AG09319 (cell line): ENCODE measurements around the gene AKAP5.
A peak's percentile ranks its signal among the peaks of the same experiment; 100 is the strongest.

Experiments used
- DNase-seq: peaks from one replicate; pipeline ENCODE4 v3.0.0-alpha.2; 2010; ENCODE audit warnings: low read depth; ENCODE audit errors: extremely low read depth
- CTCF ChIP-seq: IDR thresholded peaks from 2 replicates; pipeline ENCODE4 v1.5.1; 2011; ENCODE audit warnings: low read depth, mild to moderate bottlenecking, inconsistent platforms, low read length, moderate library complexity

Gene AKAP5

DNA sequence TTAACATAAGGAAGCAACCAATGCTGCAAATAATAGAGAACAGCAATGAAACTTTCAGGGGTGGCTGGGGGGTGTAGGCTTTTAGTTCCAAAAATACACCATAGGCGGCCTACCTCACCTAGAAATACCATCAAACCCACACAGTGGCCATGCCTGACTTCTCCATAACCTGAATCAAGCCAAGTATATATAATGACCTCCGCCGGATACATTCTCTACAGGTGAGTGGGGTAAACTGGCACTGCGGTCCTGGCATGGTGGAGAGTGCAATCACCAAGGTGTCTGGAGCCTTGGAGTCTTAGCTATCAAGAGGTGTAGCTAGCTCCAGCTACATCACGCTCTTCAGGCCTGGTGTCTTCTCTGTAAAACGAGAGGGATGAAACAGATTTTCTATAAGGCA, 37.2 kb downstream of the AKAP5 start:
- no peak for DNase-seq
- TF ChIP-seq CTCF, result no peak

DNA sequence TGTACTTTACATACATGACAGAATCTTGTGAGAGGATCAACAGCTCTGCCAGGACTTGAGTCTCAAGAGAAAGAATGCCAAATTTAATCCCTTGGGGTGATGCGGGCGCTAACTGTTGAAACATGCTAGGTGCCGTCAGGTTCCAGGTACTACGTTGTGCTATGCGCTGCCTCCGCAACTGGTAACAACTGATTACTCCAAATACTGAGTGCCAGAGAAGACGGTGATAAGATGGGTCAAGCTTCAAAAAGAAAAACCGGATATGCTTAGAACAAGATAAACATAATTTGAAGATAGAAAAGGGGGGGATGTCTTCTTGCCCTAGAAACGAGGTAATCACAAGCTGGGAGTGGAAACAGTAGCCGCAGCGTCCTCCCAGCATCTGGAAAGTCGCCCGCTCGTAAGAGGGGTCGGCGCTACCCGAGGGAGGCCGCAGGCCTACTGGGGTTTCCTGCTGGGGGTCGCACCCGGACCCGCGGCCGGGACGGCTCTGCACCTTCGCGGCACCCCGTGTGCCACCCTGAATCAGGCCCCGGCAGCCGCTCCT, 37.7 kb downstream of the AKAP5 start:
- DNase-seq, result no peak
- no peak for TF ChIP-seq CTCF

DNA sequence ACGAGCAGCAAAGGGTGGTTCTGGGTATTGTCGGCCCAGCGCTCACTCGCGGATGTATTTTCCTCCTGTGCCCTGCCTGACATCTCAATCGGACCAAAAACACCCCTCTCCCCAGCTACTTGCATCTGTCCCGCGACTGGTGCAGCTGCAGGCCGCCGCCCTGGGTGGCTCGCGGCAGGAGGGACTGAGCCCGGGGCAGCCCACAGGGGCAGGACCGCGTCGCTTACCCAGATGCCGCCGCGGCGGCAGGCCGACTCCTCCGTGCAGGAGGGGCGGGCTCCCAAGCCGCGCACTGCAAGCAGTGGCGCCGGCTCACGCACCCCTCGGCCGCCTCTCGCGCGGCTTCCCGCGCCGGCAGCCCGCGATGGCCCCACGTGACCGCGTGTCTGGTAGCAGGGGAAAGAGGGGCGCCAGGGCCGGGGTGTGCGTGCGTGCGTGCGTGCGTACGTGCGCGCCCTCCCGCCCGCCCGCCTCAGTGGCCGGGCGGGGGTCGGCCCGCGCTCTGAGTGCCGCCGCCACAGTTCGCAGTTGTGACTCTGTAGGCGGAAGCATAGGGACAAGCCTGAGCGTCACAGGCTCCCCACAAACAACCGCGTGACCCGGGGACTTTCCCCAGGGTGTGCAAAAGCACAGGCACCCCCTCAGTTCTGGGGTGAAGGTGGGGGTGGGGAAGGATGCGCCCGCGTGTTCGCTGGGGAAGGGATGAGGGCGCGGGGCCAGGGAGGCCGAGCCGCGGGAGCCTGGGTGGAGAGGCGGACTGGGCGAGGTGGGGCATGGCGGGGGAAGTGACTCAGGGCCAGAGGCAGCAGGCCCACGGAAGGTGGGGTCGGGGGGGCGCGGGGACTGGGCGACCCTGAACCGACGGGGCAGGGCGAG, 38.4 kb downstream of the AKAP5 start, which contains the start of gene ZBTB25:
Gene ZBTB25, minus strand, starts transcription at position 405 of the 876 bp plus-strand sequence. CDS start 13,305 bp downstream, outside the sequence.
- peak; percentile 83 for DNase-seq
- no peak for TF ChIP-seq CTCF

GRCh38 chr14:64504310-64504896, 39.1 kb downstream of the AKAP5 start, which contains the start of gene ZBTB1:
TSS of gene ZBTB1 (plus strand) at chr14:64504770. CDS start at chr14:64521505, 16,735 bp downstream.
- peak; percentile 77 for DNase-seq
- no peak for TF ChIP-seq CTCF

DNA sequence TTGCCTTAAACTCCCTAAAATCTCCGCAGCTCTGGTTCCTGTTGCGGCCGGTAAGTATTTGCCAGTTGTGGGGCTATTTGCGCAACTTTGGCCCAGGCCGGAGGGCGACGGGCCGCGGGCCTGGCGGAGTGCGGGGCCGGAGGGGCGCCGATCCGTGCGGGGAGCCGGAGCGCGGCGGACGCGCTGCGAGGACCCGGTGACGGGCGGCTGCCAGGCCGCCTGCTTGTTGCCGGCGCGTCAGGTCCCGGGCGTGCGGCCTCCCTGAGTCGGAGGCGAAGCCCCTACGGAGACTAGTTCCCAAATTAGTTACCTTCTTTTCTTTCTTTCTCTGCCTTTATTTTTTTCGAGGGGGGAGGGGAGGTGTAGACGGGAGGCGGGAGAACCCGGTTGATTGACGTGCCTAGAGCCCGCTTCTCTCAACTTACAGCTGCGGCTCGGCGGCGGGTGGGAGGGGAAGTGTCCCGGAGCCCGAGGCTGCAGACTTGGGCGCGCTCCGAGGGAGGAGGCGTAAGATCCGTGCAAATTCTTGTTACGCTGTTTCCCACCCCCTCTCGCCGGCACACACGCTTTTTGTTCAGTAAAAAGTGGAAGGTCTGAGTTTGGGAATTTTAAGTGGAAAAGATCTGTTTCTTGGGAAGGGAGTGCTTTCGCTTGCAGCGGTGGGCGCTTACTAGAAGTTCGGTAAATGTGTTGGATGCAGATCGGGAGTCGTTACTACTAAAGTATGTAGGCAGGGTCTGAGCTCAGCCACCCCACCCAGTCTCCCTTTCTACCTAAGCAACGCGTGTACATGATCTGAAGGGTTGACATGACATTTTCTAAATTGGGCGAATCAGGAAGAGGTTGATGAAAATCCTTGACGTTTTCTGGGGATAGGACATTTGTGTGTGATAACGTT, 39.8 kb downstream of the AKAP5 start:
- peak; percentile 63 for DNase-seq
- no peak for TF ChIP-seq CTCF

DNA sequence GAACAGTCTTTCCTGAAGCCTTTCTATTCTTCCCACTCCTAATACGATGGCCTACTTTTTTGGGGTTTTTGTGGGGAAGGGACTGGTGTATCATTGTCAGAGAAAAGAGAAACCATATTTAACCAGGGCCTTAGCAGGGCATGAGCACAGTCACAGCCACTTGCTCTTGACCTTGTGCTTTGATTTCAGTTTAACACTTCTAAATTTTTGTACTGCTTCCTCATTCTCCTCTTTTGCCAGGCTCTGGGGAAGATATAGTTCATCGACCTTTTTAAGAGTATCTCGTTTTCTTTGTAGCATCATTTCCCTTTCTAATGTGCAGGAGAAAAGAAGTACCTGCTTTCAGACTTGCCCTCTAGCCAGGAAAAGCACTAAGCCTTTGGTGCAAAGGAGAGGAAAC, 41.4 kb downstream of the AKAP5 start:
- no peak for TF ChIP-seq CTCF
- DNase-seq, result no peak
